ENCODE measurements around the gene RCCD1.
A peak's percentile ranks its signal among the peaks of the same experiment; 100 is the strongest.
"Not testable (repeated sequence)": the region's sequence is repeated elsewhere in the genome, so short reads cannot be mapped to it uniquely, and the experiment has no call there.

Gene RCCD1

DNA sequence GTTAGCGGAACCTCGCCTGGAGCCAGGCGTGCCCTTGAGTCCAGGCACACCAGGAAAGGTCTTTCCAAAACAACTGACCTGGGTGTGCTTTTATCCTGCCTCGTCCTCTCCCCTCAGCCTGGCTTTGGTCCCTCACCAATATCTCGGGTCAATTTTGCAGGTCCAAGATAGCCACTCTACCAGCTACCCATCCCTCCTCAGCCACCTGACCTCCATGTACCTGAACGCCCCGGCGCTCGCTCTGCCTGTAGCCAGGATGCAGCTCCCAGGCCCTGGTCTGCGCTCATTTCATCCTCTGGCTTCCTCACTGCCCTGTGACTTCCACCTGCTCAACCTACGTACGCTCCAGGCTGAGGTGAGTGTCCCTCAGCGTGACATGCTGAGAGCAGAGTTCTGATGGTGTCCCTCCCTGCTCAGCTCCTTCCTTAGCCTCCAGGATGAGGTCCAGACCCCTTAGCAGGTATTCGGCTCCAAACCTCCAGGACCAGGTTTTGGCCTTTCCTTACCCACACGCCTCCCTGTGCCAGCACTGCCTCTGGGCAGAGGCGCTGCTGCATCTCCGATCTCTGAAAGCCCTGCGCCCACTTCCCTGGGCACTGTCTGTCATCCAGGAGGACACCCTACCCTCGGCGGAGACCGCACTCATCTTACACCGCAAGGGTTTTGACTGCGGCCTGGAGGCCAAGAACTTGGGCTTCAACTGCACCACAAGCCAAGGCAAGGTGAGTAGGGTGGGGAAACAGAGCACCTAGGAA, 36.5 kb upstream of the RCCD1 start:
- no peak for DNase-seq (ENCODE audit: low read depth)

DNA sequence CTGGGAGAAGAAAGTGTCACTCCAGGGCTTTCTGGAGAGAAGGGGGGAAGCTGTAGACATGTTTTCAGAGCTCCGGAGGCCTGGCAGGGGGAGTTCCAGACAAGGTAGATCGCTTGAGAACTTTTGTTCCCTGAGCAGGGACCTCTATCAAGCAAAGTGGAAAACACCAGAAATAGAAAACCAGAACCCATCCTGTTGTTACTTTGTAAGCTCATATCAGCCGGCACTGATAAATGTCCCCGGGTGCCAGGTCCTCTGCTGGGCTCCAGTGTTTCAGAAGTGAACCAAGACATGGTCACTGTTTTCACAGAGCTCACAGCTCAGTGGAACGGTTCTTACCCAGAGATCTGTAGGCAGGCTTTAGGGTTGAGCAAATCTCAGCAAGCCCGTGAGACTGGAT, 35.8 kb upstream of the RCCD1 start:
- no peak for DNase-seq (ENCODE audit: low read depth)

DNA sequence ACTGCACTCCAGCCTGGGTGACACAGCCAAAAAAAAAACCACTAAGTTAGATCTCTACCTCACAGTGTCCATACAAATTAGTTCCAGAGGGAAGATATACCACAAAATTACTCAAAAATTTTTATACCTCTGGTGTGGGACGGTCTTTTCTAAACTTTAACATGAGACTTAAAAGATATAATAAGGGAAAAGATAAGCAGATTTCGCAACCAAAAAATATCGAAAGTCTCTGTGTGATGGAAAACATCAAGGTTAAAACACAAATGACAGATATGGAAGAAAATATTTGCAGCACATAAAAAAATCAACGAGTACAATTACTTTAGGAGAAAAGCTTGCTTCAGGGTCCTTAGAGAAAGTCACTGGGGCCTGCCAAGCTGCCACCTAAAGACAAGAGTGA, 32.8 kb upstream of the RCCD1 start:
- DNase-seq (ENCODE audit: low read depth), result no peak

DNA sequence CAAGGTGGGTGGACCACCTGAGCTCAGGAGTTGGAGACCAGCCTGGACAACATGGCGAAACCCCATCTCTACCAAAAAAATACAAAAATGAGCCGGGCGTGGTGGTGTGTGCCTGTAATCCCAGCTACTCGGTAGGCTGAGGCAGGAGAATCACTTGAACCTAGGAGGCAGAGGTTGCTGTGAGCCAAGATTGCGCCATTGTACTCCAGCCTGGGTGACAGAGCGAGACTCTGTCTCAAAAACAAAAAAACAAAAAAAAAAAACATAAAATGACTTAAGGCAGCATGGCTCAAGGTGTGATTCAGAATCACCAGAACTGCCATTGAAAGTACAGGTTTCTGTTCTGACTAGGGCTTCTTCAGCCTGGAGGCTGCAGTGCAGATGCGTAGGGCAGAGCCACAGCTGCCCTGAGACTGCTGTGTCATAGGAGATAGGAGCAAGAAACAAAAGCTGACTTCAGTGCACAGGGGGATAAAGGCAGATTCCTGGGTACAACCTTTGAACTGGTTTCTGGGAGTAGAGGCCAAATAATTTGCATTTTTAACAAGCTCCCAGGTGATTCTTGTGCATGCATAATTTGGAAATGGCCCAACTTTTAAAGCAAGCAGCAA, 31.9 kb upstream of the RCCD1 start:
- DNase-seq (ENCODE audit: low read depth), result not testable (repeated sequence)

DNA sequence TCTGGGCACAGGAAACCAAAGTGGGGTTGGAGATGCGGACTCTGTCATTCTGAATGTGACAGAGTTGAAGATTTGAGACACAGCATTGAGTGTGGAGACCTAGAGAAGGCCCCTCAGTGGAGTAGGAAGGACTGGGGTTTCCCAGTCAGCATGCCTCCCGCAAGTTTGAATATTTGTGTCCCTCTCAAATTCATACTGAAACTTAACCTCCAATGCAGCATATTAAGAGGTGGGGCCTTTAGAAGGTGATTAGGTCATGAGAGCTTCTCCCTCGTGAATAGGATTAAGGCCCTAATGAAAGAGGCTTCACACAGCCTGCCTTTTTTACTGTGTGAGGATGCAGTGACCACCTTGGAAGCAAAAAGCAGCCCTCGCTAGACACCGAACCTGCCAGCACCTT, 30.3 kb upstream of the RCCD1 start:
- no peak for DNase-seq (ENCODE audit: low read depth)

DNA sequence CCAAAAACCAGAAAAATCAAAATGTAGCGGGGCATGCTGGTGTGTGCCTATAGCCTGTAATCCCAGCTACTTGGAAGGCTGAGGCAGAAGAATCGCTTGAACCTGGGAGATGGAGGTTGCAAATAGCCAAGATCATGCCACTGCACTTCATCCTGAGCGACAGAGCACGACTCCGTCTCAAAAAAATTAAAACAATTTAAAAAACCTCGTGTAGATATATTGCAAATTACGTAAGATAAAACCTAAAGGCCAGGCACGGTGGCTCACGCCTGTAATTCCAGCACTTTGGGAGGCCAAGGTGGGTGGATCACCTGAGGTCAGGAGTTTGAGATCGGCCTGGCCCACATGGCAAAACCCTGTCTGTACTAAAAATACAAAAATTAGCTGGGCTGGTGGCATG, 27.9 kb upstream of the RCCD1 start:
- DNase-seq (ENCODE audit: low read depth), result not testable (repeated sequence)

DNA sequence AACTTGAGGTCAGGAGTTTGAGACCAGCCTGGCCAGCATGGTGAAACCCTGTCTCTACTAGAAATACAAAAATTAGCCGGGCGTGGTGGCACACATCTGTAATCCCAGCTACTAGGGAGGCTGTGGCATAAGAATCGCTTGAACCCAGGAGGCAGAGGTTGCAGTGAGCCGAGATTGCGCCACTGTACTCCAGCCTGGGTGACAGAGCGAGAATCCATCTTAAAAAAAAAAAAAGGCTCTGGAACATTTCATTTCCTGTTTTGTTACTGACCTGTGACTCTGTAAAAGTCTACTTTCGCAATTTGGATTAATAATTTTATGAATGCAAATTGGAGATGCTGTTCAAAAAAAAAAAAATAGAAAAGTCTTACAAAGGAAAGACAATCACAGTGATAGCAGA, 26.6 kb upstream of the RCCD1 start:
- DNase-seq (ENCODE audit: low read depth), result not testable (repeated sequence)

DNA sequence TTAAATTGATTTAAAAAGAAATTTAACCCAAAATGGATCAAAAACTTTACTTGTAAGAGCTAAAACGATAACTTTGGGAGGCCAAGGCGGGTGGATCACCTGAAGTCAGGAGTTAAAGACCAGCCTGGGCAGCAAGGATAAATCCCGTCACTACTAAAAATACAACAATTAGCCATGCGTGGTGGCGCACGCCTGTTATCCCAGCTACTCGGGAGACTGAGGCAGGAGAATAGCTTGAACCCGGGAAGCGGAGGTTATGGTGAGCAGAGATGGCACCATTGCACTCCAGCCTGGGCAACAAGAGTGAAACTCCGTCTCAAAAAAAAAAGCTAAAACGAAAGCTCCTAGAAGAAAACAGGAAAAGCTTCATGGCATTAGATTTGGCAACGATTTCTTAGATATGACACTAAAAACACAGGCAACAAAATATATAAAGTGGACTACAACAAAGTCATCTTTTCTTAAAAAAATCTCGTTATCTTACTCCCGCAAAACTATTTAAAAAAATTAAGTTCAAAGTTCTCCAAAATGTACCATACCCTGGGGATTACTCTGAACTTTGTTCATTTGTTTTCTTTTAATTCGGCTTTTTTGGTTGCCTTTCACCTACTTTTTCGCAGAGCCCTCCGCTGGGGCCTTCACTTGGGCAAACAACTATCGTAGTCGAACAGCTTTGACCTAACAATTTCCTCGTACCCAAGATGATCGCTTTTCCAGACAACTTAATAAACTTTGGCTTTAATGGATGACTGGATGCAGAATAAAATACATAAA, 25.3 kb upstream of the RCCD1 start:
- no peak for DNase-seq (ENCODE audit: low read depth)

DNA sequence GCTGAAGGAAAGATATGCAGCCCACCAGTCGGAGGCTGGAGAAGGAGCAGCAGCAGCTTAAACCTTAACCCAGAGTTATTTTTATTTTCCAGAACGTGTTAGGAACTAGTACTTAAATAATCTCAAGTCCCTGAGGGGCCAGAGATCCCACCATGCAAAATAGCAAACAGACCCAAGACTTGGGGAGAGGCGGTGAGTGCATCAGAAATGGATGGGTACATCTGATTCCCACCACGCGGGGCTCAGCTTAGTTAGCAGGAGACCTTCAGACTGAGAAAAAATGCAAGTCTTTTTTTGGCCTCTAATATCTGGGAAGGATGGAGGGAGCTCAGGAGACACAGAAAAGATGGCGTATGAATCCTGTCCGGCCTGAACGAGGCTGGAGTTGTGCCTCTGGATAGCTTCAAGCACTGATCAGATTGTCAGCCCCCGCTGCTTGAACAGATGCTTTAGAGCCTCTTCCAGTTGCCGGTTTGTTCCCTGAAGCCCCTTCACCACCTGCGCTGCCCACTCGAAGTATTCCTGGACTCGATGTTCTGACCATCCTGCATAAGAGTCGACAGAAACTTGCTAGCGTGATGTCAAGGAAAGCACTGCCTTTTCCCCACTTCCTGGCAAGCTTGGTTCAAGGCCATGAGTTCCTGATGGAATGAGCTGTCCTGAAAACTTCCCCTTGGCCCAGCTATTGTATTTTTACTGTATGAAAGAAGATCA, 23.7 kb upstream of the RCCD1 start:
- peak; percentile 16 for DNase-seq (ENCODE audit: low read depth)

DNA sequence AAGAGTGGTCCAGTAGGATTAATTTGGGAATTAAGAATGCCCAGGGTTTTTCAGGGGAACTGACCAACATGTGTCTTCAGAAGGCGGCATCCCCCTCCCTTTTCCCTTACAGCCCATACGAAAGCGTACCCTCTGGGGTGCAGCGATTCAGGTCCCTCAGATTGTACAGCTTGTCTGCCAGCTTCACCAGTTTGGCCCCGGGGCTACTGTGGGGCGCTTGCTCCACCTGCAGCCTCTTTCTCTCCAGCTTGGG, 23.2 kb upstream of the RCCD1 start:
- DNase-seq (ENCODE audit: low read depth), result no peak

DNA sequence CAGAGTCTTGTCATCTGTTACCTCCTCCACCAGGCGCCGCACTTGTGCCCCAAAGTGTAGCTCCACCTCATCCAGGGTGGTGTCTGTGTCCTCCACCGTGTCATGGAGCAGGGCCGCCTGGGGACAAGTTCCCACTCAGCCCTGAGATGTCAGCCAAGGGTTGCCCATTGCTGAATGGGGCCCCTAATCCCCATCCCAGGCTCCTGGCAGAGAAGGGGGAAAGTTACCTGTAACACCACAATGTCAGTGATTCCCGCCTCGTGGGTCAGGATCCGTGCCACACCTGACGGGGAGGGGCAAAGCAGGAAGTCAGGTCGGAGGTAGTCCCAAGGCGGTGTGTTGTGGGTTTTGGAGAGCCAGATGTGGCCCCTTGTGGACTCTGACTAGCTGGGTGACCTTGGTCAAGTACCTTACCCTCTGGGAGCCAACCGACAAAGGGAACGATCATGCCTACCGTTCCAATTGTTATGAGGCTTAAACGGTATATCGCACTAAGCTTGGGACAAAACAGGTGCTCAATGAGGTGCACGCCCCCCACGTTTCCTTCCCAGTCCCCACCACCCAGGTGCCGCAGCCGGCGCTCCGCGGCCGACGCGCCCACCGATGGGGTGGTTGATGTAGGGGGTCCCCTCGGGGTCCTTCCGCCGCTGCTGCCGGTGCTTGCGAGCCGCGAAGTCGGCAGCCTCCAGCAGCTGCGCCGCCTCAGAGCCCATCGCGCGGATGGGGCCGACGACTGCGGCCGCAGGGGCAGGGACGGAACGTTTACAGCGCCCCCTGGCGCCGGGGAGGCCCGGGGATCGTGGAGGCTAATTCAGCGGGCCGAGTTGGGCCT, 22.6 kb upstream of the RCCD1 start, which contains the start of gene HDDC3:
Gene HDDC3, minus strand, starts transcription at position 722 of the 832 bp plus-strand sequence. Its CDS starts 9 bp downstream, at position 713.
- peak; percentile 83 for DNase-seq (ENCODE audit: low read depth)

DNA sequence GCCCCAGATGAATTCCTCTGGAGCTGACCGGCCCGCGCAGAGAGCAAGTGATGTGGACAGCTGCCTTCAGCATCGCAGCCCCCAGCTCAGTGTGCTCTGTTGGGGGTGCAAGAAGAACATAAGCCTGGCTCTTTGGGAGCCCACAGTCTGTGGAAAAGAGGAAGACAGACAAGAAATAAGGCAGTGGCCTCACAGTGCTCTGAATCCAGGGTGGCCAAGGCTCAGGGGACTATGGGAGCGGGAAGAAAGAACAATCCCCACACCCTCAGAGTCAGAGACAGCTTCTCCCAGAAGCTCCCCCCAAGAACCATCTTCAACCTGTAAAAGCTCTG, 22.1 kb upstream of the RCCD1 start:
- DNase-seq (ENCODE audit: low read depth), result no peak

DNA sequence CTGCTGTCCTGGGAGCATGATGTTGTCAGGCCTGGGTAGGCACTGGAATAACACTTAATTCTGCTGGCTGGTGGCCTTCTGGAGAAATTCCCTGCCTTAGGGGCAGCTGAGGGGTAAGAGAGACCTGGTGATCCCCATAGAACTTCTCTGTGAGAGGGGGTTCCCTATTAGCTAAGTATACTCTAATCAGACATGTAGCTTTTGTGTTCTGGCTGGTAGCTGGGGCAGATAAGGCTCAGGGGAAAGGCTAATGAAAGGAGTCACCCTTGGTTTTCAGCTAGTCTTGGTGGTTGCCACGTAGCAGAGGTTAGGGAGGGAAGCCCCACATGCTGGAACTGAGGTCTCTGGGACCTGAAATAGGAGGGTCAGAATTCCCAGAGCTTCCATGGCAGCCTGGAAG, 21.4 kb upstream of the RCCD1 start:
- no peak for DNase-seq (ENCODE audit: low read depth)

DNA sequence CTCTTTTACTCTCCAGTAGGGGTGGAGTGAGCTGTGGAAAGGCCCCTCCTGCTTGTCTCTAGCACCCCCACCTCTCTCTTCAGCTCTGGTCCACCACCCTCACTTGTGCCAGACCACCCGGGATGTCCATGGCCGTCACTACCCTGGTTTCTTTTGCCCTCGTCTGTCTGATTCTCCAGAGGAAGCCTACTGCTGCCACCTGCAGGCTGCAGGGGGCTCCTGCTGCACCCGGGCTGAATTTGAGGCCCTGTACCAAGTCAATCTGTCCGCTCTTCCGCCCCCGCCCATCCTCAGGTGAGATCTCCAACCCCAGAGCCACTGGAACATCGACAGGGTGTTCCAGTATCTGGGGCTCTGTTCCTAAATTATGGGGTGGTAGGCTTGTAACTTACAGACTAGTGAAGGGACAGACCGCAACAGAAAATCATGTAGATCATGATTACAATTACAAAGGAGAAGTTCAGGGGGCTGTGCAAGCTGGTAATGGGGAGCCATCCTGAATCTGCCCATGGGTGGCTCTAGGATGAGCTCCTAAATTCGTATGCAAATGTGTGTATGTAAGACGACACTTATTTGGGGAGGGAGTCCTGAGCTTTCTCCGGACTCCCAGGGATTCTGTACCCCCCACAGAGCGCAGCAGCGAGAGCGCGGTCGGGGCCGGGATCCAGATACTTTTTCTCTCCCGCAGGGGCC, 20.3 kb upstream of the RCCD1 start:
- DNase-seq (ENCODE audit: low read depth), result peak; percentile 82

DNA sequence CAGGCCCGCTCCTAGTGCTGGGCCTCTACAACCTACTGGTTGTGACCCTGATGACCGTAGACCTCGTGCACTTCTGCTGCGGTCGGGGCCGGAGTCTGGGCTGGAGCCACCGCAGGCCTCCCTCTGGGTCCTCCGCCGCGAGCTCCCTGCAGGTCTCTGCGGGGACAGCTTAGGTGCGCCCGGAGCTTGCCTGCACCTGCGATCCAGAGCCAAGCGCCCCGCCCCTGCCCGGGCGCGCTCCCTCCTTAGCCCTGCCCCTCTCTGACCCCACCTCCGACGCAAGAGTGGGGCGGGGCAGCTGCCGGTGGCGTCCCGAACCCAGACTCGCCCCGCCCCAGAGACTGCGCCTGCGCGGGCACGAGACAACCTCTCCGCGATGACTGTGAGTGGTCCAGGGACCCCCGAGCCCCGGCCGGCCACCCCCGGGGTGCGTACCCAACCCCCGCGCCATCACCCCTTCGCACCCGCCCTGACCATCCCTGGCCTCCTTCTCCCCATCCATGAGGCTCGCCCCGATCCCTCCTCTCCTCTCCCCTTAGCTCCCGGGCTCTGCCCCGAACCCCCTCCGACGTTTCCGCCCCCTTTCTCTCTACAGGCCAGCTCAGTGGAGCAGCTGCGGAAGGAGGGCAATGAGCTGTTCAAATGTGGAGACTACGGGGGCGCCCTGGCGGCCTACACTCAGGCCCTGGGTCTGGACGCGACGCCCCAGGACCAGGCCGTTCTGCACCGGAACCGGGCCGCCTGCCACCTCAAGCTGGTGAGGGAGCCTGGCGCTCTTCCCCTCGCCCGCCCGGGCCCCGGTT, 19.5 kb upstream of the RCCD1 start, which contains the start of gene UNC45A:
Gene UNC45A, plus strand, starts transcription at position 337 of the 803 bp plus-strand sequence. Its CDS starts 40 bp downstream, at position 377.
- peak; percentile 88 for DNase-seq (ENCODE audit: low read depth)

DNA sequence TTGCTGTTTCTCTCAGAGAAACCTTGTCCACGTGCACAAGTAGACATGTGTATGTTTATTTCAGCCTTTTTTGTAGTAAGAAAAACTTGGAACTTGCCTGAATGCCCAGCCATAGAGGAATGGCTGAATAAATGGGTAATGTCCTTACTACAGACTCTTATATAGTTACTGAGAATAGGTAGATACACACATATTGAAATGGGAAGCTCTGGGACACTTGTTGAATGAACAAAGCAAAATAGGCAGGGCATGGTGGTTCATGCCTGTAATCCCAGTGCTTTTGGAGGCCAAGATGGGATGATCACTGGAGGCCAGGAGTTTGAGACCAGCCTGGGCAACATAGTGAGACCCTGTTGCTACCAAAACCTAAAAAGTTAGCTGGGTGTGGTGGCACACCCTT, 17.9 kb upstream of the RCCD1 start:
- DNase-seq (ENCODE audit: low read depth), result no peak

DNA sequence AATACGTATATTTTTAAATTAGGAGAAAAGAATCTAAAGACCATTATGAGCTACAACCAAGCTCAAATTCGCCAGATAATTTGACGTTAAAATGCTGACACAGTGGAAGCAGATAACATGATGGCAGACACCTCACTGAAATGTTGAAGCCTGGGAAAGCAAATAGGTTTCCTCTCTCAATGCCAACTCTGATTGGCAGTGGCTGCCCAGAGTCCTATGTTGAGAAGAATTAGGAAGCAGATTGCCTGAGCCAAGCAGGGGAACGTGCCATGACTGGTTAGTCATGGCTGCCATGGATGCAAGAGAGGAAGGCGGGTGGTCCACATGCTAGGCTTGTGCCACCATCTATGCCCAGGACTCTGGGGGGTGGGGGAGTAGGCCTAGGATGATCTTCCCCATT, 16.4 kb upstream of the RCCD1 start:
- no peak for DNase-seq (ENCODE audit: low read depth)

DNA sequence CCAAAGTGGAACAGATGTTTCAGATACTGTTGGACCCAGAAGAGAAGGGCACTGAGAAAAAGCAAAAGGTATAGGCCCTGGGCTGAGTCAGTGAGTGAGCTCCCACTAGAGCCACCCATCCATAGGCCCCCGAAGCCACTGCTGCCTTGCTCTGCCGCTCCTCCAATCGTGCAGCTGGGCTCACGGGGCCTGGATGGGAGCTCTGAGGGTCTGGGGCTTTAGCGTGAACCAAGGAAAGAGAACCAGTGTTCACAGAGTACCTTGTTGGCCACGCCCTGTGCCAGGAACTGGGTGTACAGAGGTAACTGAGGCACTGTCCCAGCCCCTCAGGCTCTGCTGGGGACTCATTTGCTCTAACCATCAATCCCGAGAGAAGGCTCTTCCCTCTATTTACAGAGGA, 14.9 kb upstream of the RCCD1 start:
- DNase-seq (ENCODE audit: low read depth), result no peak

DNA sequence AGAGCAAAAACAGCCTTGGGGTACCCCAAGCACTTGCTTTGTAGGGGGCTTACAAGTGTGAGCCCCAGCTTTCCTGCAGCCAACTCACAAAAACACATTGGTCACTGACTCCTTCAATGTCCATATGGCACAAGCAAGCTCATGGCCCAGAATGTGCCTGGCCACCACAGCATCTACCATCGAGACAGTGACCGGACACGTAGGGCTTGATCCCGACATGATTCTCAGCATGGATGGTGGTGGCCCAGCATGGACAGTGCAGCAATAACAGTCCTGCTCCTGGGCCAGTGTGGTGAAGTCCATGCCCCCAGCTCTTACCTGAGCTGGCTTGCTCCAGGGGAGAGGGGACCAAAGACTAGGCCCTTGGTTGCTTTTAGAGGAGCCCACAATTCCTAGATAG, 13.6 kb upstream of the RCCD1 start:
- DNase-seq (ENCODE audit: low read depth), result no peak

DNA sequence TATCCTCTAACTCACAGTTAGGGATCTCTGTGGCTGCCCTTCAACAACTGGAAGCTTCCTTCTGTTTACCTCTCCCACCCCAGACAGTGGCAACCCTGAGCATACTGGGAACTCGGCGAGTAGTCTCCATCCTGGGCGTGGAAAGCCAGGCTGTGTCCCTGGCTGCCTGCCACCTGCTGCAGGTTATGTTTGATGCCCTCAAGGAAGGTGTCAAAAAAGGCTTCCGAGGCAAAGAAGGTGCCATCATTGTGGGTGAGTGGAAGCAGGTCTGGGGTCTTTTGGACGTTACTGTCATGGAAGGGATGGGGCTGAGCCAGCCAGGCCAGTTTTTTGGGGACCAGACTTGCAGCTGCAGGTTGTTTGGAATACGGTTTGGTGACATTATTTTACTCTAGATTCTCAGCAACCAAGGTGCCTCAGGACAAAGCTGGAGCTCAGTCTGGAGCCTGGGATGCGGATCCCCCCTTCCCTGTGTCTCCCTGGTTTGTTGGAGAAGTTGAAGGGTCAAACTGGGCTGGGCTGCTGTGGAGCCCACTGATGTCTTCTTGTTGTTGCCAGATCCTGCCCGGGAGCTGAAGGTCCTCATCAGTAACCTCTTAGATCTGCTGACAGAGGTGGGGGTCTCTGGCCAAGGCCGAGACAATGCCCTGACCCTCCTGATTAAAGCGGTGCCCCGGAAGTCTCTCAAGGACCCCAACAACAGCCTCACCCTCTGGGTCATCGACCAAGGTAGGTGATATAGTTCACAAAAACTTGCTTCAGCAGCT, 12.1 kb upstream of the RCCD1 start:
- no peak for DNase-seq (ENCODE audit: low read depth)
